ENCODE results near the gene AOC1. TPM values are rescaled to one million over a fixed set of nuclear protein-coding genes. Genes with fewer than 3 reads are reported as not detected.

The AOC1 gene
- total and polyA plus RNA-seq, 2 of the 4 experiments (the other 2 are of a cell fraction) = not detected

GRCh38 chr7:150874401-150875198 is 22.3 kb downstream of the AOC1 start:
- Histone ChIP-seq H3K4me2 (ENCODE audit: low read depth, low read length) (no peak overlapping the region; the same call in 1 of the 2 replicates), H2BK20ac (ENCODE audit: low read depth, low read length) (no peak overlapping the region), H3K4me3 (ENCODE audit: insufficient read depth, low read depth, low read length) (no peak overlapping the region), H3K56ac (ENCODE audit: extremely low read depth, insufficient read depth, low read length) (no peak overlapping the region), H3K23ac (ENCODE audit: low read depth, low read length) (no peak overlapping the region), H3K27me3 (ENCODE audit: control insufficient read depth, insufficient read depth, low read length) (no peaks in the 10 kb centered on the region; the same call in 1 of the 2 replicates), H4K20me1 (ENCODE audit: insufficient read depth, low read length) (no peaks in the 10 kb centered on the region), H2AFZ (replicated peaks; ENCODE audit: low read length, poor library complexity) (no peak overlapping the region), H2BK5ac (ENCODE audit: low read depth, low read length, poor library complexity, severe bottlenecking) (no peak overlapping the region), H4K5ac (ENCODE audit: low read depth, low read length) (no peak overlapping the region; the same call in 1 of the 2 replicates), H3K9me1 (ENCODE audit: insufficient read depth, low read length) (no peaks in the 10 kb centered on the region; the same call in 1 of the 2 replicates), H3K18ac (ENCODE audit: low read depth, low read length) (peak overlapping the region; percentile 23; the same call in 1 of the 2 replicates), H2BK15ac (ENCODE audit: low read depth, low read length) (no peak overlapping the region), H3K4ac (ENCODE audit: low read depth, low read length) (no peak overlapping the region), H2BK120ac (ENCODE audit: low read depth, low read length) (peak overlapping the region; percentile 46; the same call in 1 of the 2 replicates), H3K27ac (ENCODE audit: insufficient read depth, low read length) (peak overlapping the region; percentile 58; the same call in 1 of the 2 replicates), H3K4me1 (ENCODE audit: control insufficient read depth, insufficient read depth, low read length) (peaks cover 5% of the 10 kb centered on the region; the same call in 1 of the 2 replicates), H3K9ac (ENCODE audit: low read depth, low read length) (no peak overlapping the region), H3K9me3 (ENCODE audit: control insufficient read depth, insufficient read depth, low read length) (no peaks in the 10 kb centered on the region; the same call in 1 of the 2 replicates), H3K79me1 (ENCODE audit: low read depth in 1 of 2, low read length in 2 of 2) (no peaks in the 10 kb centered on the region), H4K8ac (ENCODE audit: low read depth in 2 of 2, low read length in 2 of 2) (no peak overlapping the region), H3K14ac (replicated peaks; ENCODE audit: low read depth, low read length) (no peak overlapping the region), H2AK9ac (replicated peaks; ENCODE audit: low read depth, low read length, poor library complexity) (no peak overlapping the region), H3K36me3 (ENCODE audit: control insufficient read depth, insufficient read depth, low read length) (no peaks in the 10 kb centered on the region), H2AK5ac (ENCODE audit: low read depth, low read length) (peak overlapping the region; percentile 35; the same call in 1 of the 2 replicates), H4K91ac (ENCODE audit: insufficient read depth, low read depth, low read length) (no peak overlapping the region)
- BruUV-seq (replicated peaks) = no TSS peak
- TF ChIP-seq MXI1 (IDR thresholded peaks at IDR 0.05; ENCODE audit: borderline replicate concordance, low read depth, low read length) (no peak), MAZ (IDR thresholded peaks at IDR 0.05; ENCODE audit: borderline replicate concordance, low read depth, low read length) (no peak), ELK1 (IDR thresholded peaks at IDR 0.05; ENCODE audit: borderline replicate concordance, low read depth, low read length) (no peak), CHD1 (IDR thresholded peaks at IDR 0.05; ENCODE audit: low read depth, low read length) (no peak), CEBPB (IDR thresholded peaks at IDR 0.05; ENCODE audit: low read depth, low read length) (no peak), BHLHE40 (IDR thresholded peaks at IDR 0.05; ENCODE audit: low read depth, low read length) (no peak), RCOR1 (IDR thresholded peaks at IDR 0.05; ENCODE audit: insufficient replicate concordance, low read length) (no peak), NFE2L2 (IDR thresholded peaks at IDR 0.05; ENCODE audit: low read depth, low read length) (no peak), CTCF (conservative IDR thresholded peaks at IDR 0.05; ENCODE audit: low read depth, low read length) (no peak), RAD21 (IDR thresholded peaks at IDR 0.05; ENCODE audit: low read length) (no peak), FOS (IDR thresholded peaks at IDR 0.05; ENCODE audit: low read depth, low read length) (no peak), POLR2A (IDR thresholded peaks at IDR 0.05; ENCODE audit: low read depth, low read length) (no peak), RFX5 (IDR thresholded peaks at IDR 0.05; ENCODE audit: low read depth, low read length) (no peak), USF2 (IDR thresholded peaks at IDR 0.05; ENCODE audit: low read depth, low read length) (no peak)
- in situ Hi-C loops (cut with MboI; ENCODE audit: low sequenced_read_pairs) (no loop called here), intact Hi-C loops (cut with micrococcal nuclease) (no loop called here), dilution Hi-C loops (cut with HindIII; ENCODE audit: low sequenced_read_pairs, unreplicated experiment) (no loop called here)
- ATAC-seq (ENCODE audit: low read depth) (no peak), DNase-seq (no peak)
- ChIA-PET POLR2A (ENCODE audit: unreplicated experiment) (no interaction called here), CTCF (no interaction called here)
- no CpG with 5 or more reads among the region's 8 CpGs for WGBS, 2 experiments (ENCODE audit: extremely low coverage in 2 of 2, insufficient read length in 1 of 2)
